Measurements from ENCODE around the gene RIMS3.

The RIMS3 gene

DNA sequence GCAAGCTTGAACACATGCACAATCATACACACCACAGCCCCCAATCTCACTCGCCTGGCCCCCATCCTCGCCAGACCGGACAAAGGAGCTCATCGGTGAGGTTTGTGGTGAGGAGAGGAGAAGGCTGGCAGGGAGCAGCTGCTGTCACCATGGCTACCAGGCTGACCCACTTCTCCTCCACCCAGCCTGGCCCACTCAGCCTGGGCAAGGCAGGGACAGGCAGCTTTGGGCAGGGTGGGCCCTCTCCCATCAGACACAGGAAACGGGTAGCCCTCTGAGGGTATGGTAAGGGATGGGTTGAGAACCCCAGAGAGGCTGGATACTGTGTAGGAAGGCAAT, 15.9 kb downstream of the RIMS3 start:
- WGBS (ENCODE audit: extremely low coverage, insufficient coverage, low lambda C conversion rate), result no CpG with 5 or more reads among the region's 5 CpGs
- Histone ChIP-seq H3K79me1 (ENCODE audit: low read length) (no peaks in the 10 kb centered on the region), H2BK120ac (ENCODE audit: low read depth, low read length) (no peak overlapping the region), H3K23ac (ENCODE audit: low read length) (no peak overlapping the region), H4K5ac (ENCODE audit: low read length) (no peak overlapping the region), H2BK15ac (replicated peaks; ENCODE audit: low read depth) (no peak overlapping the region), H3K27me3 (ENCODE audit: insufficient read depth, low read length, poor library complexity) (no peaks in the 10 kb centered on the region), H3K4ac (ENCODE audit: low read depth, low read length) (no peak overlapping the region), H3K18ac (ENCODE audit: low read length) (no peak overlapping the region), H3K9ac (ENCODE audit: low read length) (no peak overlapping the region), H3K36me3 (ENCODE audit: control insufficient read depth, insufficient read depth, low read length) (no peaks in the 10 kb centered on the region), H3K4me2 (ENCODE audit: low read length) (no peak overlapping the region), H3K79me2 (ENCODE audit: control insufficient read depth, insufficient read depth, low read length) (no peaks in the 10 kb centered on the region), H3K4me3 (ENCODE audit: low read length) (no peak overlapping the region), H3K27ac (ENCODE audit: low read depth, low read length) (no peak overlapping the region), H2BK5ac (ENCODE audit: low read length) (no peak overlapping the region), H2AK5ac (ENCODE audit: low read length) (no peak overlapping the region), H4K8ac (ENCODE audit: low read depth, low read length) (no peak overlapping the region), H3K56ac (ENCODE audit: low read length) (no peak overlapping the region), H3K4me1 (ENCODE audit: control insufficient read depth, low read depth, low read length) (peaks cover 4% of the 10 kb centered on the region)
- DNase-seq, result no peak

DNA sequence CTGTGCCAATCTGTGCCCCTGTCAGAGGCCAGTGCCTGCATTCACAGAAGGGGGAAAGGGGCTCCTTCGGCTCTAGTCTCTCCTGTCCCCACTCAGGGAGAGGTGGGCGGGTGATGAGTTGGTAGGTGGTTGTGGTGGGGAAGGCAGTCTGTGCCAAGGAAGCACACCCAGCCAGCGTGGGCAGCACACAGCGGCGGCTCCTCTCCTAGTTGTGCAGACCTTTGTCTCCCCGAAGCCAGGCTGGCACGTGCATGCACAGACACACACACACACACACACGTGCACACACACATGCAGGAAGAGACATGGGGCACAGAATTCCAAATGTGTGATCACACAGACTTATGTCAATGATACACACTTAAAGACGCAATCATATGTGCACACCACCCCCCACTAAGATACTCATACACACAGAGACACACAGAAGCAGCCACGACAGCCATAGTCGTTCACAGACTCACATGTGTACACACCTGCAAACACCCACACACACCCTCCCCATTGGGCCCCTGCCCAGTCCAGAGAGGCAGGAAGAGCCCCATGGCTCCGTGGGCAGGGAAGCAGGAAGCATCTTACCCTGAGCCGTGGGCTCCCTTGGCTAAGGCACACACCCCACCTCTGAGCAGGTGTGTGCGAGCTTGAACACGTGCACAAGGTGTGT, 16.4 kb downstream of the RIMS3 start:
- H3K27ac ChIP-seq (ENCODE audit: low read depth, low read length), result no peak overlapping the region
- no peak overlapping the region for H4K8ac ChIP-seq (ENCODE audit: low read depth, low read length)
- no peak overlapping the region for H3K4me2 ChIP-seq (ENCODE audit: low read length)
- no peak overlapping the region for H4K5ac ChIP-seq (ENCODE audit: low read length)
- H3K4ac ChIP-seq (ENCODE audit: low read depth, low read length), result no peak overlapping the region
- H3K4me1 ChIP-seq (ENCODE audit: control insufficient read depth, low read depth, low read length), result no peaks in the 10 kb centered on the region
- no peaks in the 10 kb centered on the region for H3K36me3 ChIP-seq (ENCODE audit: control insufficient read depth, insufficient read depth, low read length)
- no peak overlapping the region for H3K4me3 ChIP-seq (ENCODE audit: low read length)
- H3K27me3 ChIP-seq (ENCODE audit: insufficient read depth, low read length, poor library complexity), result no peaks in the 10 kb centered on the region
- WGBS (ENCODE audit: extremely low coverage, insufficient coverage, low lambda C conversion rate), result no CpG with 5 or more reads among the region's 15 CpGs
- no peak for DNase-seq
- no peak overlapping the region for H3K23ac ChIP-seq (ENCODE audit: low read length)
- H3K56ac ChIP-seq (ENCODE audit: low read length), result no peak overlapping the region
- no peaks in the 10 kb centered on the region for H3K79me2 ChIP-seq (ENCODE audit: control insufficient read depth, insufficient read depth, low read length)
- H2BK5ac ChIP-seq (ENCODE audit: low read length), result no peak overlapping the region
- H2BK15ac ChIP-seq (replicated peaks; ENCODE audit: low read depth), result no peak overlapping the region
- no peak overlapping the region for H2AK5ac ChIP-seq (ENCODE audit: low read length)
- no peak overlapping the region for H3K9ac ChIP-seq (ENCODE audit: low read length)
- H3K79me1 ChIP-seq (ENCODE audit: low read length), result no peaks in the 10 kb centered on the region
- no peak overlapping the region for H3K18ac ChIP-seq (ENCODE audit: low read length)
- no peak overlapping the region for H2BK120ac ChIP-seq (ENCODE audit: low read depth, low read length)

DNA sequence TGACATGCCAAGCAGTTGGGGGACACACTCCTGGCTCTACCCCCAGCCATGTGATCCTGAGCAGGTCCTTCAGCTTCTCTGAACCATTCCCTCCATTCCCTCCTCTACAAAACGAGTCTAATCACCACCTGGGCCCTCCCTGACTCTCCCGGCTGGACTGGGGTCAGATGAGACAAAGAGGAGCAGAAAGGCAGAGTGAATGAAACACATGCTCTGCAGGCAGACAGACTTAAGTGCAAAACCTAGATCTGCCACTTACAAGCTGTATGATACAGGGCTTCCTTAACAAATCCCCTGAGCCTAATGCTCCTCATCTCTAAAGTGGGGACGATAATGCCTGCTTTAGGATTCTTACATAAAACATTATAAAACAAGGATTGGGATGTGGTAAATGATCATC, 17.3 kb downstream of the RIMS3 start:
- Histone ChIP-seq H4K8ac (ENCODE audit: low read depth, low read length) (no peak overlapping the region), H2BK15ac (replicated peaks; ENCODE audit: low read depth) (no peak overlapping the region), H3K79me1 (ENCODE audit: low read length) (no peaks in the 10 kb centered on the region), H4K5ac (ENCODE audit: low read length) (no peak overlapping the region), H3K36me3 (ENCODE audit: control insufficient read depth, insufficient read depth, low read length) (no peaks in the 10 kb centered on the region), H3K27ac (ENCODE audit: low read depth, low read length) (no peak overlapping the region), H2BK5ac (ENCODE audit: low read length) (no peak overlapping the region), H2AK5ac (ENCODE audit: low read length) (no peak overlapping the region), H3K23ac (ENCODE audit: low read length) (no peak overlapping the region), H3K18ac (ENCODE audit: low read length) (no peak overlapping the region), H3K9ac (ENCODE audit: low read length) (no peak overlapping the region), H3K79me2 (ENCODE audit: control insufficient read depth, insufficient read depth, low read length) (no peaks in the 10 kb centered on the region), H2BK120ac (ENCODE audit: low read depth, low read length) (no peak overlapping the region), H3K56ac (ENCODE audit: low read length) (no peak overlapping the region), H3K4me1 (ENCODE audit: control insufficient read depth, low read depth, low read length) (no peaks in the 10 kb centered on the region), H3K4ac (ENCODE audit: low read depth, low read length) (no peak overlapping the region), H3K4me2 (ENCODE audit: low read length) (no peak overlapping the region), H3K4me3 (ENCODE audit: low read length) (no peak overlapping the region), H3K27me3 (ENCODE audit: insufficient read depth, low read length, poor library complexity) (no peaks in the 10 kb centered on the region)
- DNase-seq, result no peak
- WGBS (ENCODE audit: extremely low coverage, insufficient coverage, low lambda C conversion rate), result no CpG with 5 or more reads among the region's 3 CpGs

DNA sequence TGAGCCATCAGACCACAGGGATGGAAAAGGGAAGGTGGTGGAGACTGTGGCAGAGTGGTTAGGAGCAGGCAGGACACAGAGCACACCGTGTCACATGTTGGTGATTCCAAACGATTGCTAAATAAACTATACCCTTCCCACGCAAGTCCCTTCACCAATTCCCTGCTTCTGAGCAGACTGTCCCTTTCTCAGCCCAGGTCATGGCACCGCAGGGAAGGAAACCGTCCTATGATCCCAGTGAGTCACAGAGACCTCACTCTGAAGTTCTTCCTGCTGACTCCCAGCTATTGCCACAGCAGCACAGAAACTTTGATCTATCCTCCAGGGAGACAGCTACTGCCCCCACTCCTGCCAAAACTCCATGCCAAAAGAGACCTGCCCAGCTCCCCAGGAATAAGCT, 19.2 kb downstream of the RIMS3 start:
- Histone ChIP-seq H3K36me3 (ENCODE audit: control insufficient read depth, insufficient read depth, low read length) (no peaks in the 10 kb centered on the region), H2BK15ac (replicated peaks; ENCODE audit: low read depth) (no peak overlapping the region), H3K9ac (ENCODE audit: low read length) (no peak overlapping the region), H3K4me3 (ENCODE audit: low read length) (no peak overlapping the region), H3K79me2 (ENCODE audit: control insufficient read depth, insufficient read depth, low read length) (no peaks in the 10 kb centered on the region), H4K5ac (ENCODE audit: low read length) (no peak overlapping the region), H2BK120ac (ENCODE audit: low read depth, low read length) (no peak overlapping the region), H3K27me3 (ENCODE audit: insufficient read depth, low read length, poor library complexity) (no peaks in the 10 kb centered on the region), H3K56ac (ENCODE audit: low read length) (no peak overlapping the region), H2AK5ac (ENCODE audit: low read length) (no peak overlapping the region), H3K27ac (ENCODE audit: low read depth, low read length) (no peak overlapping the region), H4K8ac (ENCODE audit: low read depth, low read length) (no peak overlapping the region), H2BK5ac (ENCODE audit: low read length) (no peak overlapping the region), H3K79me1 (ENCODE audit: low read length) (no peaks in the 10 kb centered on the region), H3K4me2 (ENCODE audit: low read length) (no peak overlapping the region), H3K23ac (ENCODE audit: low read length) (no peak overlapping the region), H3K18ac (ENCODE audit: low read length) (no peak overlapping the region), H3K4me1 (ENCODE audit: control insufficient read depth, low read depth, low read length) (no peaks in the 10 kb centered on the region), H3K4ac (ENCODE audit: low read depth, low read length) (no peak overlapping the region)
- no CpG with 5 or more reads among the region's 5 CpGs for WGBS (ENCODE audit: extremely low coverage, insufficient coverage, low lambda C conversion rate)
- no peak for DNase-seq

DNA sequence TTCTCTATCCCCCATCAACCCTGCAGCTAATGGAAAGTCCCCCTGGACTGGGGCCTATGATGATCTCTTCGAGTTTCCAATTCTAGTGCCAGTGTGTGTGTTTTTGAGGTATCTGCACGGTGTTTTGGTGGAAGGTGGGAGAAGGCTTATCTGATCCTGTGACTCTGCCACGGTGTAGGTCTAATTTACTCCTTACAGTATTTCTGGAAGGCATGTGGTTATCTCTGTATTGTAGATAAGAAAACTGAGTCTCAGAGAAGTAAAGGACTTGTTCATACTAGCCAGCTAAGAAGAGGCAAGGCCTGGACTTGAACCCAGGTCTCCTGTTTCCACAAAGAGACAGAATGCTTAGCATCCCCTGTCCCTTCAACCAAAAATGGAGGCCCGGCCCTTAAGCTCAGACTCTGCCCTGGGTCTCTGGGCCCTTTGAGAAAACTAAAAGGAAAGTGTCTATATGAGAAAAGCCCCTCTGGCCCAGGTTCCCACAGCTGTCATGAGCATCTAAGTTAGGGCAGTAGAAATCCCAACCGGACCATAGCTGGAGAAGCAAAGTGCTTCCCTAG, 20.3 kb downstream of the RIMS3 start:
- Histone ChIP-seq H2BK120ac (ENCODE audit: low read depth, low read length) (no peak overlapping the region), H3K56ac (ENCODE audit: low read length) (no peak overlapping the region), H3K4me1 (ENCODE audit: control insufficient read depth, low read depth, low read length) (no peaks in the 10 kb centered on the region), H3K4me2 (ENCODE audit: low read length) (no peak overlapping the region), H3K27ac (ENCODE audit: low read depth, low read length) (no peak overlapping the region), H2BK5ac (ENCODE audit: low read length) (no peak overlapping the region), H3K18ac (ENCODE audit: low read length) (no peak overlapping the region), H3K79me1 (ENCODE audit: low read length) (no peaks in the 10 kb centered on the region), H4K8ac (ENCODE audit: low read depth, low read length) (no peak overlapping the region), H3K9ac (ENCODE audit: low read length) (no peak overlapping the region), H2AK5ac (ENCODE audit: low read length) (no peak overlapping the region), H2BK15ac (replicated peaks; ENCODE audit: low read depth) (no peak overlapping the region), H3K79me2 (ENCODE audit: control insufficient read depth, insufficient read depth, low read length) (no peaks in the 10 kb centered on the region), H3K4me3 (ENCODE audit: low read length) (no peak overlapping the region), H3K23ac (ENCODE audit: low read length) (no peak overlapping the region), H4K5ac (ENCODE audit: low read length) (no peak overlapping the region), H3K27me3 (ENCODE audit: insufficient read depth, low read length, poor library complexity) (no peaks in the 10 kb centered on the region), H3K36me3 (ENCODE audit: control insufficient read depth, insufficient read depth, low read length) (no peaks in the 10 kb centered on the region), H3K4ac (ENCODE audit: low read depth, low read length) (no peak overlapping the region)
- DNase-seq, result no peak
- no CpG with 5 or more reads among the region's 5 CpGs for WGBS (ENCODE audit: extremely low coverage, insufficient coverage, low lambda C conversion rate)
